Tibial nerve (tissue), 4 donors: ENCODE data around the gene NPPA. TPM values are rescaled to one million over a fixed set of nuclear protein-coding genes. Genes with fewer than 3 reads are reported as not detected.

Experiments used
- DNase-seq, 2 donors: peaks; one replicate each; pipeline ENCODE4 v3.0.0-alpha.2; 2019; ENCODE audit warnings: low spot score in 2 of 2
- H3K27ac ChIP-seq, 4 donors: fragments of 200-600 bp; sonication (generic) in 3 of 4; one replicate each; pipeline ENCODE4 v1.5.1; 2017 to 2019; ENCODE audit warnings: mild to moderate bottlenecking in 1 of 4
- H3K27me3 ChIP-seq, 2 donors: fragments of 200-600 bp; sonication (generic) in 1 of 2; one replicate each; pipeline versions ENCODE4 v1.5.1 to v1.6.0; 2017 to 2019
- H3K36me3 ChIP-seq, 3 donors: fragments of 200-600 bp; sonication (generic); one replicate each; pipeline ENCODE4 v1.5.1; 2018 to 2019
- H3K4me1 ChIP-seq, 4 donors: fragments of 200-600 bp; sonication (generic) in 3 of 4; one replicate each; pipeline ENCODE4 v1.5.1; 2017 to 2019
- H3K4me3 ChIP-seq, 4 donors: fragments of 200-600 bp; sonication (generic) in 3 of 4; one replicate each; pipeline ENCODE4 v1.5.1; 2017 to 2019; ENCODE audit warnings: mild to moderate bottlenecking in 1 of 4, moderate library complexity in 1 of 4
- H3K9me3 ChIP-seq, 4 donors: fragments of 200-600 bp; sonication (generic) in 3 of 4; one replicate each; pipeline ENCODE4 v1.5.1; 2017 to 2019
- CTCF ChIP-seq, 5 experiments: fragments of 200-600 bp in 3 of 5; fragments of 450-650 bp in 2 of 5; sonication (generic) in 3 of 5; IDR thresholded peaks; one replicate each; pipeline ENCODE4 v1.5.1; 2016 to 2019; ENCODE audit warnings: antibody characterized with exemption in 5 of 5, mild to moderate bottlenecking in 3 of 5, moderate library complexity in 2 of 5
- EP300 ChIP-seq, 2 donors: sonication (generic); formaldehyde crosslinking; IDR thresholded peaks; one replicate each; pipeline ENCODE4 v1.6.1; 2017; ENCODE audit warnings: antibody characterized with exemption in 2 of 2, mild to moderate bottlenecking in 1 of 2
- POLR2A ChIP-seq, 2 donors: fragments of 450-650 bp; IDR thresholded peaks; one replicate each; pipeline ENCODE4 v1.6.1; 2017; ENCODE audit warnings: antibody characterized with exemption in 2 of 2, mild to moderate bottlenecking in 2 of 2, moderate library complexity in 2 of 2
- WGBS, 2 donors: methylation state at CpG; one replicate each; pipeline ENCODE4 v1.1.5; 2018; 5-methylcytosine and 5-hydroxymethylcytosine counted together
- total RNA-seq, 4 donors: library from RNA; depleted of rRNA; stranded (reverse); fragments of >200 nt; gene quantifications; one replicate each; pipeline ENCODE4 v1.1.0, GENCODE V29; 2016

The NPPA gene
- total RNA-seq, 4 donors from 2014 or later: 3.0 TPM; not detected in 3

DNA sequence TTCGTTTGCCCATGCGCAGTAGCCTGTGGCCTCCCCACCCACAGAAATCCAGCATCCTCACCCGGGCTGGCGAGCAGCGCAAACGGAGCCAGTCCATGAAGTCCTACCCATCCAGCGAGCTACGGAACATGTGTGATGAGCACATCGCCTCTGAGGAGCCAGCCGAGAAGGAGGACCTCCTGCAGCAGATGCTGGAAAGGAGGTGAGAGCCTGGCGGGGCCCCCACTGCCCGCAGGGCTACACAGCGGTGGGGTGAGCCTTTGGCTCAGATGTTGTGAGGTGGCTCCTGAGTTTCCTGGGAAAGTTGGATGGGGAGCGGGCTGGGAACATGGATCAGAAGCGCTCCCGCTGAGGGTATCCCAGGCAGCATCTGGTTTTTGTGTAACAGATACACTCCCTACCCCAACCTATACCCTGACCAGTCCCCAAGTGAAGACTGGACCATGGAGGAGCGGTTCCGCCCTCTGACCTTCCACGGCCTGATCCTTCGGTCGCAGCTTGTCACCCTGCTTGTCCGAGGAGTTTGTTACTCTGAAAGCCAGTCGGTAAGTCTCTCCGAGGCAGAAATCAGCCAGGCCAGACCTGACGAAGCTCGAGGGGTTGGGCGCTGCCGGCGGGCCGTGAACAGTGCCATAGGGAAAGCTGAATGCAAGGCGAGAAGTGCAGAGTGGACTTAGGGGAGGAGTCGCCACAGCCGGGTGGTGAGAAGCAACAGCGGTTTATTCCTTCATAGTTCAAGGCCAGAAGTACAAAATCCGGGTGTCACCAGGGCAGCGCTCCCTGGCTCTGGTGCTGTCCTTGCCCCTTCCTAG is 10.4 kb downstream of the NPPA start:
- no peak overlapping the region for H3K27ac ChIP-seq
- 81 to 85% methylated on average over 29 to 30 of the region's 36 CpGs for WGBS, 2 donors
- peaks cover 0 to 99% (median 40%) of the 10 kb centered on the region in 3 donors for H3K36me3 ChIP-seq
- no peaks in the 10 kb centered on the region for H3K27me3 ChIP-seq
- H3K9me3 ChIP-seq: no peaks in the 10 kb centered on the region
- H3K4me3 ChIP-seq: no peak overlapping the region
- H3K4me1 ChIP-seq: no peaks in the 10 kb centered on the region
- DNase-seq: no peak
- TF ChIP-seq EP300 (IDR thresholded peaks at IDR 0.05) (no peak), CTCF (IDR thresholded peaks at IDR 0.05) (no peak), POLR2A (IDR thresholded peaks at IDR 0.05) (no peak)

GRCh38 chr1:11835441-11836225 is 11.9 kb downstream of the NPPA start:
- Histone ChIP-seq H3K4me3 (no peak overlapping the region), H3K36me3 (peaks cover 0 to 99% (median 33%) of the 10 kb centered on the region in 3 donors)

DNA sequence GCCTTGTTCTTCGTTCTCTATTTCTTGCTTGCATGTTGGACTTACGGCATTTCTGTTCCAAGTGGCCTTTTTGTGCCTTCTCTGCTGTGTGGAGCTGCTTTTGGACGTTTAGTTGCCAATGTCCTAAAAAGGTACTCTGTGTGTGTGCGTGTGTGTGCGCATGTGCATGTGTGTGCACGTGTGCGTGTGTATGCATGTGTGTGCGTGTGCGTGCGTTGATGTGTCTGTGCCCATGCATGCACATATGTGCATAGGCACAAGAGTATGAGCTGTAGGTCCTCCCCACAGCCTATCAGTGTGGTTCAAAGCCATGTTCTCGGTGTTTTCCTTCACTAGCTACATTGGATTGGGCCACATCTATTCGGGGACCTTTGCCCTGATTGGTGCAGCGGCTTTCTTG is 13.7 kb downstream of the NPPA start:
- Histone ChIP-seq H3K4me3 (no peak overlapping the region), H3K36me3 (peaks cover 0 to 99% (median 36%) of the 10 kb centered on the region in 3 donors), H3K27me3 (no peaks in the 10 kb centered on the region), H3K27ac (no peak overlapping the region), H3K4me1 (no peaks in the 10 kb centered on the region), H3K9me3 (no peaks in the 10 kb centered on the region)
- WGBS, 2 donors: 90% methylated on average over 13 of the region's 13 CpGs
- TF ChIP-seq POLR2A (IDR thresholded peaks at IDR 0.05): no peak
- no peak for TF ChIP-seq EP300 (IDR thresholded peaks at IDR 0.05)
- TF ChIP-seq CTCF (IDR thresholded peaks at IDR 0.05): no peak
- no peak for DNase-seq

More at GRCh38 chr1:11835441-11836225, 11.9 kb downstream of the NPPA start:
- no peak for DNase-seq
- WGBS, 2 donors: 91% methylated on average over 25 to 28 of the region's 28 CpGs
- no peaks in the 10 kb centered on the region for H3K9me3 ChIP-seq
- H3K27me3 ChIP-seq: no peaks in the 10 kb centered on the region
- no peak overlapping the region for H3K27ac ChIP-seq
- TF ChIP-seq CTCF (IDR thresholded peaks at IDR 0.05) (no peak), EP300 (IDR thresholded peaks at IDR 0.05) (no peak), POLR2A (IDR thresholded peaks at IDR 0.05) (no peak)
- H3K4me1 ChIP-seq: no peaks in the 10 kb centered on the region

DNA sequence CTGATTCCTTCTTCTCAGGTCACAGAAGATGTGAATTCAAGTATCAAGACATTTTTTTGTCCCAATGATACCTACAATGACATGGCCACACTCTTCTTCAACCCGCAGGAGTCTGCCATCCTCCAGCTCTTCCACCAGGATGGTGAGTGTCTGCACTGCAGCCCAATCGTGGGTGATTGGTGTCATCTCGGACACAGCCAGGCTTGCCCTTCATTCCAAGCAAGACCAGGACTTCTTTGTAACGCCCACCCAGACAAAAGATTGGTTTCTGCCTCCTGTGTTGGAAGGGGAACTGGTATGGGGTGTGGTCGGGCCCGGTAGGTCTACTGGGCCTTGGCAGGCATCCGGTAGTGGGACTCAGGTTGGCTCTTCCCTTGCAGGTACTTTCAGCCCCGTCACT is 14.1 kb downstream of the NPPA start:
- DNase-seq: no peak
- WGBS, 2 donors: 84 to 94% methylated on average over 8 of the region's 8 CpGs
- peaks cover 0 to 100% (median 40%) of the 10 kb centered on the region in 3 donors for H3K36me3 ChIP-seq

DNA sequence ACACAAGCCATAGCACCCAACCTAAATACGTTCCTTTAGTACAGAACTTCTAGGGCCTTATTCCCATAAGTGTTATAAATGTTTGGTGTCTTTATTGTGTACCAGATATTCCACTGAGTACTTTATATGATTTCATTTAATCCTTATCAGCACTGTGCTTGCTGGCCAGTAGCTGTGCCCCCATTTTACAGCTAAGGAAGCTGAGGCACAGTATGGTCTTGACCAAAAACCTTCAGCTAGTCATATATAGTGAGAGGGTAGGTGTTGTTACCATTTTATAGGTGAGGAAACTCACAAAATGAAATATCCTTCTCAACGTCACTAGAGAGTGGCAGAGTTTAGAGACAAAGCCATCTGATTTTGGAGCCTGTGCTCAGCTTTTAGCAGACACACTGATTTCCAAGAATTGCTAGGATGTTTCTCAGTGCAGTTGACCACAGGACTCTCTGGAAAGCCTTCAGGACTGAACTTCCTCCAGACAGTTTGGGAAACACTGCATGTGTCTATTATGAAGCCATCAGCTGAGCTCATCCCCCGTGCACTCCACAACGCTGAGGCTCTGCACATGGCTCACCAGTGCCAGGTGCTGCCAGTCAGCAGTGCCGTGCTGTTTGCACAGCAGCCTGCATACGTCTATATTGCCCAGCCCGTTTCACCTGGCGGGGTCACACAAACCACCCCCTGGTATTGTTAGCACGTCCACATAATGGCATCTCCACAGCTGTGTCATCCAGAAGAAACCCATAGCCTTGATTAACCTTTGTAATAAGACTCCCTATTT is 15.4 kb downstream of the NPPA start:
- DNase-seq: no peak
- 79 to 88% methylated on average over 9 of the region's 9 CpGs for WGBS, 2 donors
- peaks cover 0 to 100% (median 41%) of the 10 kb centered on the region in 3 donors for H3K36me3 ChIP-seq
- no peak overlapping the region for H3K4me3 ChIP-seq
- H3K27ac ChIP-seq: no peak overlapping the region
- no peaks in the 10 kb centered on the region for H3K4me1 ChIP-seq
- no peaks in the 10 kb centered on the region for H3K27me3 ChIP-seq
- no peak for TF ChIP-seq EP300 (IDR thresholded peaks at IDR 0.05)
- H3K9me3 ChIP-seq: no peaks in the 10 kb centered on the region

More for the DNA sequence above, 14.1 kb downstream of the NPPA start:
- Histone ChIP-seq H3K9me3 (no peaks in the 10 kb centered on the region), H3K4me1 (no peaks in the 10 kb centered on the region), H3K27ac (no peak overlapping the region), H3K27me3 (no peaks in the 10 kb centered on the region), H3K4me3 (no peak overlapping the region)
- TF ChIP-seq POLR2A (IDR thresholded peaks at IDR 0.05): no peak
